Transverse colon (tissue), 4 donors: ENCODE data around the gene NUP153.

ENCODE experiments used
- CTCF ChIP-seq, 5 experiments: fragments of 200-600 bp in 3 of 5; fragments of 450-650 bp in 2 of 5; sonication (generic) in 3 of 5; IDR thresholded peaks; 1 replicate in 2 of 5; 2 replicates in 3 of 5; pipeline ENCODE4 v1.5.1; 2016 to 2017; ENCODE audit warnings: antibody characterized with exemption in 5 of 5, inconsistent platforms in 3 of 5, mild to moderate bottlenecking in 2 of 5, moderate library complexity in 1 of 5
- EP300 ChIP-seq: sonication (generic); formaldehyde crosslinking; IDR thresholded peaks from one replicate; pipeline ENCODE4 v1.6.1; 2017; ENCODE audit warnings: antibody characterized with exemption, low read depth
- POLR2A ChIP-seq: fragments of 450-650 bp; IDR thresholded peaks from one replicate; pipeline ENCODE4 v1.6.1; 2016; ENCODE audit warnings: antibody characterized with exemption, mild to moderate bottlenecking, moderate library complexity
- POLR2AphosphoS5 ChIP-seq, 3 donors: sonication (generic); formaldehyde crosslinking; IDR thresholded peaks; one replicate each; pipeline ENCODE4 v1.6.1; 2016; ENCODE audit warnings: antibody characterized with exemption in 3 of 3

GRCh38 chr6:17716221-17716620 lies 9.5 kb upstream of the NUP153 start:
- TF ChIP-seq CTCF (IDR thresholded peaks at IDR 0.05) (no peak), POLR2A (no peak), EP300 (no peak), POLR2AphosphoS5 (IDR thresholded peaks at IDR 0.05) (no peak)
